Astrocyte of the cerebellum (primary cell): ENCODE measurements around the gene NT5DC3.
A peak's percentile ranks its signal among the peaks of the same experiment; 100 is the strongest.

ENCODE experiments used
- DNase-seq: peaks from one replicate; pipeline ENCODE4 v3.0.0-alpha.2; 2011; ENCODE audit warnings: low read depth
- H3K4me3 ChIP-seq: 2 replicates; pipeline ENCODE4 v1.5.1; 2011; ENCODE audit warnings: mild to moderate bottlenecking, low read depth, low read length, moderate library complexity
- CTCF ChIP-seq: IDR thresholded peaks from 2 replicates; pipeline ENCODE4 v1.5.1; 2012; ENCODE audit warnings: low read length, low read depth, moderate library complexity, mild to moderate bottlenecking; ENCODE audit errors: missing control alignments
- in situ Hi-C: cut with HindIII; loops from 2 replicates; pipeline ENCODE4 v1.10.0; 2017; ENCODE audit warnings: low sequenced_read_pairs

NT5DC3 gene

DNA sequence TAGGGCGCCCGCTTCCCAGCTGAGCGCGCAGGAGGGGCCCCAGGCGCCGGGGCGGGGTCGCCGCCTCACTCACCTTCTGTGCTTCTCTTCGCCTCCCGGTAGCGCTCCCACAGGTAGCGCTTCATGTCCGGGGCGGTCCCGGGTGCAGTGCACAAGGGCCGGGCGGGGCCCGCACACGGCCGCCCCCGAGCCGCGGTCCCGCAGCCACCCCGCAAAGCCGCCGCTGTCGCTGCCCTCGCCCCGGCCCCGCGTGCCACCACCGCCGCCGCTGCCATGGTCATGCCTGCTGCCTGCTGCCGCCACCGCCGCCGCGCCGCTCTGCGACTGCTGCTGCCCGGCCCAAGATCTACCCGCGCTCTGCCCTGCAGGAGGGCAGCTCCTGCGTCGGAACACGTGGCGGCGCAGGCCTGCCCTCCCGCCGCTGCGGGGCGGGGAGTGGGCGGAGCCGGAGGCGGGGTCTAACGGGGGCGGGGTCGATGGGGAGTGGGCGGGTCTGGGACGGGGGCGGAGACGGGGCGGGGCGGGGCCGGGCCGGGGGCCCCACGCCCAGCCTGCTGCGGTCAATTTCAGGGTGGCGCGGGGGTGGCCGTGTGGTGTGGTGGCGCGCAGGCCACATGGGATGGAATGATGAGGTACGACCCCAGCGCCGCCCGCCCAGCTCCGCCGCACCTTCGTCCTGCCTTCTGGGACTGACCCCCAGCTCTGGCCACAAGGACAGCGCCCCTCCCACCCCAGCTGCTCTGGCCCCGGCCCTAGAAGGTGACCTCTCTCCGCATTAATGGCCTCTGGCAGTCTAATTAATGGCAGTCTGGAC lies at the start of gene NT5DC3:
Gene NT5DC3 (minus strand): TSS at position 359 of the 814 bp plus-strand sequence. CDS start 78 bp downstream, at position 281.
- peak within 1 kb of the TSS; percentile 87 for H3K4me3 ChIP-seq
- peak; percentile 49 for DNase-seq
- in situ Hi-C loops, result no loop called here
- no peak for TF ChIP-seq CTCF

GRCh38 chr12:103887738-103888137 lies 46.7 kb upstream of the NT5DC3 start:
- H3K4me3 ChIP-seq, result no peak overlapping the region
- no peak for TF ChIP-seq CTCF
- DNase-seq, result no peak
- in situ Hi-C loops, result no loop called here

DNA sequence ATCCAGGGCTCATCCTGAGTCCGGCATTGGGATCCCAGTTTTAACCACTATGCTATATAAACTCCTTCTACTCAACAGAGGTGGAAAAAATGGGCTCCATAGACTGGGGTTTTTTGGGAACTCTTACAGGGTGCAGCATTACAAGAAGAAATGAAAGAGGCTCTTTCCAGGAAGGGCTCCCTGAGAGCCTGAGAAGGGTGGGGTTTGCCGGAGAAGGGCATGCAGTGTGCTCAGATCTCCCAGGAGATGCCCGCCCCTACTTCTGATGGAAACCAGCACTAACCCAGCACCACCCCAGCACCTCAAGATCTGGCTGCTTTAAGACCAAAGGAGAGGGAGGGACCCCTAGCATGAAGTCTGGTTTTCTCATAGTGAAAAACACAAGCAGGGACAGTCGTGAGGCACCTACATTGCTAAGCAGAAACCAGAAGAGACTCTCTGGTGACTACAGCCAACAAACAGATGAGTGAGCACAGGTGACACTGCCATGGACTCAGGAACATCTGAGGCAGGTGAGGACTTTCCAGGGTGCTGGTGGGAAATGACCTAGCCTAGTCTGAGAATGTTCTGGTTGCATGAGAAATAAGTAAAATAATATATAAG lies 45.3 kb upstream of the NT5DC3 start:
- no peak for TF ChIP-seq CTCF
- no peak overlapping the region for H3K4me3 ChIP-seq
- in situ Hi-C loops, result no loop called here

DNA sequence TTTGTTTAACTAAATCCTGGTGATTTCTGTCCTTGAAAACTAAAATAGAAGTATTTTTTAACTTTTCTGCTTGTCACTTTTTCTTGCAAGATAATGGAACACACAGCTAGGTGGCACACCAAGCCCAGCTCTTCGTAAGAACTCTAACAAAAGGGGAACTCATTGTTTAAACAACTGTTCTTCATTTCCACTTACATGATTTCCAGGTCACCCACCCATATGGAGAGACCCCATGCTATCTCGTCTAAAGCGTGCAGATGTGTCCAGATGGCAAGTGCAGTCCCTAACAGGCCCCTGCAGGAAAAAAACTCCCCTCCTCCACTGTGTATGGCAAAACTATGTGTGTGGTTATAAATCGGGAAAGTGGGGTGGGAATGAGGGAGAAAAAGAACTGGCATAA lies 43.3 kb upstream of the NT5DC3 start:
- in situ Hi-C loops, result no loop called here
- no peak overlapping the region for H3K4me3 ChIP-seq
- peak; percentile 59 for TF ChIP-seq CTCF
- DNase-seq, result peak; percentile 47

More for the DNA sequence above, 45.3 kb upstream of the NT5DC3 start:
- DNase-seq, result no peak

- TF ChIP-seq CTCF, result no peak
- no peak for DNase-seq
- no peak overlapping the region for H3K4me3 ChIP-seq
- in situ Hi-C loops, result no loop called here
These were observed 42.9 kb upstream of the NT5DC3 start for GRCh38 chr12:103883908-103884307.

- in situ Hi-C loops, result no loop called here
- no peak for DNase-seq
- H3K4me3 ChIP-seq, result no peak overlapping the region
- TF ChIP-seq CTCF, result no peak
These were observed 42.0 kb upstream of the NT5DC3 start for GRCh38 chr12:103882861-103883596.
